Hepatocyte (in vitro differentiated cells): Measurements from ENCODE around the gene ZNF488. TPM values are rescaled to one million over a fixed set of nuclear protein-coding genes. Genes with fewer than 3 reads are reported as not detected.
A peak's percentile ranks its signal among the peaks of the same experiment; 100 is the strongest.

Source experiments
- DNase-seq: peaks from one replicate; pipeline ENCODE4 v3.0.0-alpha.2; 2016; ENCODE audit warnings: low spot score
- H2AFZ ChIP-seq: fragments of 200-600 bp; sonication (generic); 2 replicates; pipeline ENCODE4 v1.6.0; 2016; ENCODE audit warnings: antibody characterized with exemption, mild to moderate bottlenecking
- H3K27ac ChIP-seq: fragments of 200-600 bp; sonication (generic); 2 replicates; pipeline ENCODE4 v1.5.1; 2016; ENCODE audit warnings: mild to moderate bottlenecking
- H3K27me3 ChIP-seq: fragments of 200-600 bp; sonication (generic); 2 replicates; pipeline ENCODE4 v1.6.1; 2016
- H3K36me3 ChIP-seq: fragments of 200-600 bp; sonication (generic); replicated peaks from 2 replicates; pipeline ENCODE4 v1.5.1; 2016; ENCODE audit warnings: low read depth; ENCODE audit not compliant: insufficient read depth
- H3K4me1 ChIP-seq: fragments of 200-600 bp; sonication (generic); 2 replicates; pipeline ENCODE4 v1.5.1; 2016; ENCODE audit warnings: mild to moderate bottlenecking, moderate library complexity; ENCODE audit not compliant: insufficient read depth
- H3K4me2 ChIP-seq: fragments of 200-600 bp; sonication (generic); 2 replicates; pipeline ENCODE4 v1.6.0; 2016
- H3K4me3 ChIP-seq: fragments of 200-600 bp; sonication (generic); 2 replicates; pipeline ENCODE4 v1.5.1; 2016; ENCODE audit warnings: mild to moderate bottlenecking
- H3K79me2 ChIP-seq: fragments of 200-600 bp; sonication (generic); 2 replicates; pipeline ENCODE4 v1.6.0; 2017; ENCODE audit warnings: mild to moderate bottlenecking
- H3K9me2 ChIP-seq: fragments of 200-600 bp; sonication (generic); replicated peaks from 2 replicates; pipeline ENCODE4 v1.6.0; 2017; ENCODE audit warnings: mild to moderate bottlenecking; ENCODE audit not compliant: insufficient read depth
- H3K9me3 ChIP-seq: fragments of 200-600 bp; sonication (generic); 2 replicates; pipeline ENCODE4 v1.5.1; 2016; ENCODE audit warnings: low read depth, mild to moderate bottlenecking
- H4K20me1 ChIP-seq: fragments of 200-600 bp; sonication (generic); 2 replicates; pipeline ENCODE4 v1.6.0; 2016; ENCODE audit warnings: mild to moderate bottlenecking; ENCODE audit not compliant: insufficient read depth, poor library complexity, severe bottlenecking
- EZH2 ChIP-seq: fragments of 200-600 bp; sonication (generic); IDR thresholded peaks from 2 replicates; pipeline ENCODE4 v1.6.1; 2016; ENCODE audit warnings: antibody characterized with exemption, mild to moderate bottlenecking, borderline replicate concordance
- EZH2phosphoT487 ChIP-seq: fragments of 200-600 bp; sonication (generic); IDR thresholded peaks from one replicate; pipeline ENCODE4 v1.6.1; 2018; ENCODE audit warnings: antibody characterized with exemption, mild to moderate bottlenecking, low read depth, moderate library complexity; ENCODE audit not compliant: unreplicated experiment, severe bottlenecking
- WGBS: methylation state at CpG from one replicate; pipeline ENCODE4 v1.1.6; 2016; ENCODE audit warnings: low lambda C conversion rate; ENCODE audit errors: missing lambda C conversion rate; 5-methylcytosine and 5-hydroxymethylcytosine counted together
- polyA plus RNA-seq: library from polyadenylated mRNA; unstranded; fragments of >200 nt; fragmentation: Nextera tagmentation; extraction: Ambion mirVana; gene quantifications from 2 replicates; pipeline ENCODE4 v1.2.1, GENCODE V29; 2016
- total RNA-seq: library from RNA; depleted of rRNA; stranded (reverse); fragments of >200 nt; gene quantifications from 2 replicates; pipeline ENCODE4 v1.2.3, GENCODE V29; 2014
- TF ChIP-seq, protein P1 (sequence below): fragments of 200-600 bp; sonication (generic); IDR thresholded peaks from 2 replicates; pipeline ENCODE4 v1.5.1; 2016; ENCODE audit warnings: antibody characterized with exemption, mild to moderate bottlenecking; ENCODE audit not compliant: poor library complexity

The ZNF488 gene
- total and polyA plus RNA-seq, 2 experiments from 2014 or later, result 1.2 to 2.5 TPM

GRCh38 chr10:47380341-47381102, 3.6 kb downstream of the ZNF488 start:
- Histone ChIP-seq H4K20me1 (no peaks in the 10 kb centered on the region), H3K27me3 (no peaks in the 10 kb centered on the region), H3K9me3 (no peaks in the 10 kb centered on the region), H3K4me2 (peak overlapping the region; percentile 31), H3K4me1 (peaks cover 9% of the 10 kb centered on the region), H3K27ac (no peak overlapping the region), H3K4me3 (no peak overlapping the region), H3K79me2 (no peaks in the 10 kb centered on the region), H3K36me3 (no peaks in the 10 kb centered on the region), H3K9me2 (no peaks in the 10 kb centered on the region), H2AFZ (no peak overlapping the region)
- WGBS, result 63% methylated on average over 8 of the region's 8 CpGs
- TF ChIP-seq, protein P1, sequence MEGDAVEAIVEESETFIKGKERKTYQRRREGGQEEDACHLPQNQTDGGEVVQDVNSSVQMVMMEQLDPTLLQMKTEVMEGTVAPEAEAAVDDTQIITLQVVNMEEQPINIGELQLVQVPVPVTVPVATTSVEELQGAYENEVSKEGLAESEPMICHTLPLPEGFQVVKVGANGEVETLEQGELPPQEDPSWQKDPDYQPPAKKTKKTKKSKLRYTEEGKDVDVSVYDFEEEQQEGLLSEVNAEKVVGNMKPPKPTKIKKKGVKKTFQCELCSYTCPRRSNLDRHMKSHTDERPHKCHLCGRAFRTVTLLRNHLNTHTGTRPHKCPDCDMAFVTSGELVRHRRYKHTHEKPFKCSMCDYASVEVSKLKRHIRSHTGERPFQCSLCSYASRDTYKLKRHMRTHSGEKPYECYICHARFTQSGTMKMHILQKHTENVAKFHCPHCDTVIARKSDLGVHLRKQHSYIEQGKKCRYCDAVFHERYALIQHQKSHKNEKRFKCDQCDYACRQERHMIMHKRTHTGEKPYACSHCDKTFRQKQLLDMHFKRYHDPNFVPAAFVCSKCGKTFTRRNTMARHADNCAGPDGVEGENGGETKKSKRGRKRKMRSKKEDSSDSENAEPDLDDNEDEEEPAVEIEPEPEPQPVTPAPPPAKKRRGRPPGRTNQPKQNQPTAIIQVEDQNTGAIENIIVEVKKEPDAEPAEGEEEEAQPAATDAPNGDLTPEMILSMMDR, result no peak
- TF ChIP-seq EZH2 (no peak), EZH2phosphoT487 (no peak)
- DNase-seq, result peak; percentile 75

DNA sequence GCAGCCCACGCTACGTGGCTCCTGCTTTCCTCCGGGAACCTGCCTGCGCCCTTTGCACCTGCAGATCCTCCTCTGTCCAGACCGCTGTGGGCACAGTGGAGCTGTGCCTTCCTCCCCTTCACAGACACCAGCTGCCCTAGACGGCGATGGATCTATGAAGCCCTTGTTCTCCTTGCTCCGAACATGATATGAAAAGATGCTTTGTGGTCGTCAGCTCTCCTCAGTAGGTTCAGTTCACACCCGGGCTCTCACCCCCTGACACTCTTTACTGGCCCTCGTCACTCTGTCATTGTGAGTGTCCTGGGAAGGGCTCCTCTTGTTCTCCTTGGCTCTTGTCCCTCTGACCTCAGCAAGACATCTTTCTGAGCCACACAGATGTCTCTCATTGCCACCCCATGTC, 4.2 kb downstream of the ZNF488 start:
- Histone ChIP-seq H3K9me3 (no peaks in the 10 kb centered on the region), H4K20me1 (no peaks in the 10 kb centered on the region), H3K9me2 (no peaks in the 10 kb centered on the region), H2AFZ (no peak overlapping the region), H3K79me2 (no peaks in the 10 kb centered on the region), H3K36me3 (no peaks in the 10 kb centered on the region), H3K4me2 (no peak overlapping the region), H3K27me3 (no peaks in the 10 kb centered on the region), H3K27ac (no peak overlapping the region), H3K4me3 (no peak overlapping the region), H3K4me1 (peaks cover 9% of the 10 kb centered on the region)
- DNase-seq, result no peak
- TF ChIP-seq EZH2 (no peak), EZH2phosphoT487 (no peak)
- TF ChIP-seq, protein P1, result no peak
- WGBS, result 77% methylated on average over 11 of the region's 11 CpGs

DNA sequence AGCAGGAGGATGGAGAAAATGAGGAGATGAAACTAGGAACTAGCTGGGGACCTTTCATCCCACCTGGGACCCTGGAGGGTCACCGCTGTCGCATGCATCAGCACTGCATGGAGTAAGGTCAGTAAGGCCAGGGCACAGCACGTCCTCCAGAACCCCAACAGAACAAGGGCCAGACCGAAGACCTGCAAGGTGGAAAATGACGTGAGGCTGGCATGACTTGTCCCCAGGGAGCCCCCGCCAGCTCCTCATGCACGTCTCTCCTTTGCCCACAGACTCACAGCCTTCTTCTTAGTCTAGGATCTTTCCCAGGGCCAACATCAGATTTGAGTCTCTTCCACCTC, 4.7 kb downstream of the ZNF488 start:
- H3K9me2 ChIP-seq, result no peaks in the 10 kb centered on the region
- H3K27me3 ChIP-seq, result no peaks in the 10 kb centered on the region
- H3K36me3 ChIP-seq, result no peaks in the 10 kb centered on the region
- H3K27ac ChIP-seq, result no peak overlapping the region
- no peak for DNase-seq
- H3K4me2 ChIP-seq, result no peak overlapping the region
- TF ChIP-seq, protein P1, result no peak
- no peak for TF ChIP-seq EZH2
- TF ChIP-seq EZH2phosphoT487, result no peak
- no peak overlapping the region for H2AFZ ChIP-seq
- no peaks in the 10 kb centered on the region for H3K79me2 ChIP-seq
- no peaks in the 10 kb centered on the region for H3K9me3 ChIP-seq
- peaks cover 9% of the 10 kb centered on the region for H3K4me1 ChIP-seq
- no peaks in the 10 kb centered on the region for H4K20me1 ChIP-seq
- WGBS, result 85% methylated on average over 7 of the region's 7 CpGs
- no peak overlapping the region for H3K4me3 ChIP-seq
